Breast epithelium (tissue), 3 donors: ENCODE data around the gene GLYATL2.

ENCODE experiments used
- CTCF ChIP-seq, 3 donors: fragments of 450-650 bp; IDR thresholded peaks; one replicate each; pipeline ENCODE4 v1.5.1; 2016 to 2017; ENCODE audit warnings: antibody characterized with exemption in 3 of 3, mild to moderate bottlenecking in 3 of 3, moderate library complexity in 3 of 3
- POLR2A ChIP-seq: fragments of 450-650 bp; IDR thresholded peaks from one replicate; pipeline ENCODE4 v1.6.1; 2016; ENCODE audit warnings: antibody characterized with exemption, mild to moderate bottlenecking, moderate library complexity
- POLR2AphosphoS5 ChIP-seq, 3 donors: sonication (generic); formaldehyde crosslinking; IDR thresholded peaks; one replicate each; pipeline ENCODE4 v1.6.1; 2017; ENCODE audit warnings: antibody characterized with exemption in 3 of 3

- TF ChIP-seq POLR2AphosphoS5 (IDR thresholded peaks at IDR 0.05) (no peak), CTCF (IDR thresholded peaks at IDR 0.05) (no peak), POLR2A (no peak)
These were observed 49.4 kb upstream of the GLYATL2 start for GRCh38 chr11:58893899-58894298.
